Mucosa of stomach (tissue), 1 donor: ENCODE data around the gene MASP1.
"Not testable (repeated sequence)": the region's sequence is repeated elsewhere in the genome, so short reads cannot be mapped to it uniquely, and the experiment has no call there.

Experiments used
- H3K27me3 ChIP-seq: one replicate; pipeline ENCODE4 v1.7.0; 2013; ENCODE audit warnings: mild to moderate bottlenecking, low read length; ENCODE audit not compliant: control insufficient read depth, insufficient read depth
- H3K36me3 ChIP-seq: one replicate; pipeline ENCODE4 v1.7.0; 2013; ENCODE audit warnings: low read length; ENCODE audit not compliant: control insufficient read depth, insufficient read depth
- H3K4me1 ChIP-seq: one replicate; pipeline ENCODE4 v1.7.0; 2013; ENCODE audit warnings: mild to moderate bottlenecking, low read length; ENCODE audit not compliant: control insufficient read depth, insufficient read depth
- H3K4me3 ChIP-seq: one replicate; pipeline ENCODE4 v1.7.0; 2013; ENCODE audit warnings: low read length
- H3K9ac ChIP-seq: one replicate; pipeline ENCODE4 v1.7.0; 2013; ENCODE audit warnings: mild to moderate bottlenecking, low read length, moderate library complexity
- H3K9me3 ChIP-seq: one replicate; pipeline ENCODE4 v1.7.0; 2013; ENCODE audit warnings: mild to moderate bottlenecking, low read length, moderate library complexity; ENCODE audit not compliant: control insufficient read depth
- donor health status: Pancreatic carcinoma.

Gene MASP1

DNA sequence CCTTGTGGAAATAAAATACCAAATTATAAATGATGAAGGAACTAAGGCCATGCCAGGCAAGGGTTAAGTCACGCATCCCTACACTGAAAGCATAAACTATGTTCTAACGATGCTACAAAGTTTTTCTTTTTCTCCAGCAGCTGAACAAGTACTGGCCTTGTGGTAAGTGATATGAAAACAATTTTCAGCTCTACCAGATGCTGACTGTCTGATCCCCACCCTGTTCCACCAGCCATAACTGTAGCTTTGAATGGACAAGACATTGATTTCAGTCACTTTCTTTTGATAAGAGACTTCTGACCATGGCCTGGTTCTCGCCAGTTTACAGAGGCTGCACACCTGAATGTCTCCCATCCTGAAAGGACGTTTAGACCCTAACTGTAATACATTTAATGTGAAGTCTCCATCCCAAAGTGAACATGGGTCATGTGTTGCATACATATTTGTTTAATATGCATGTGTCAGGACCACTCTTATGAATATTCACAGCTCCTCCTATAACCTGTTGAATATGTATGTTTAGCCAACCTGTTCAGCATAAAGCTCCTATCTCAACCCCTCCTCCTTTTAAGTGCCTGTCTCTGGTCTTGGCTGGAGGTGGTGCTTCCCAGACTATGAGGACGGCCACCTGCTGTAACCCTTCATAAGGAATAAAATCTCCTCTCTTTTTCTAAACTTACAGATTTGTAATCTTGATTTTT, 33.4 kb downstream of the MASP1 start:
- no peak overlapping the region for H3K4me3 ChIP-seq
- H3K9ac ChIP-seq = no peak overlapping the region
- peaks cover 2% of the 10 kb centered on the region for H3K4me1 ChIP-seq
- no peaks in the 10 kb centered on the region for H3K27me3 ChIP-seq
- no peaks in the 10 kb centered on the region for H3K36me3 ChIP-seq
- no peaks in the 10 kb centered on the region for H3K9me3 ChIP-seq

DNA sequence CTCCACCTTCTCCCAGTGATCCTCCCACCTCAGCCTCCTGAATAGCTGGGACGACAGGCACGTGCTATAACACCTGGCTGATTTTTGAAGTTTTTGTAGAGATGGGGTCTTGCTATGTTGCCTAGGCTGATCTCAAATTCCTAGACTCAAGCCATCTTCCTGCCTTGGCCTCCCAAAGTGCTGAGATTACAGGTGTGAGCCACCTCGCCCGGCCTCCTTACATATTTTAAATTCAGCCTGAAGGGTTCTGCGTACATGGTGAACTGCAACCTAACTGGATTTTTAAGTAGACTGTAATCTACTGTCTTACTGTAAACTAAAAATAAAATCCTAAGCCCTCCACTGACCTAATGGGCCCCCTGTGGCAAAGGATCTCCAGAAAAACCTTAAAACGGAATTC, 34.1 kb downstream of the MASP1 start:
- H3K4me1 ChIP-seq = no peaks in the 10 kb centered on the region
- no peaks in the 10 kb centered on the region for H3K9me3 ChIP-seq
- no peak overlapping the region for H3K9ac ChIP-seq
- H3K27me3 ChIP-seq = no peaks in the 10 kb centered on the region
- no peak overlapping the region for H3K4me3 ChIP-seq
- H3K36me3 ChIP-seq = no peaks in the 10 kb centered on the region

DNA sequence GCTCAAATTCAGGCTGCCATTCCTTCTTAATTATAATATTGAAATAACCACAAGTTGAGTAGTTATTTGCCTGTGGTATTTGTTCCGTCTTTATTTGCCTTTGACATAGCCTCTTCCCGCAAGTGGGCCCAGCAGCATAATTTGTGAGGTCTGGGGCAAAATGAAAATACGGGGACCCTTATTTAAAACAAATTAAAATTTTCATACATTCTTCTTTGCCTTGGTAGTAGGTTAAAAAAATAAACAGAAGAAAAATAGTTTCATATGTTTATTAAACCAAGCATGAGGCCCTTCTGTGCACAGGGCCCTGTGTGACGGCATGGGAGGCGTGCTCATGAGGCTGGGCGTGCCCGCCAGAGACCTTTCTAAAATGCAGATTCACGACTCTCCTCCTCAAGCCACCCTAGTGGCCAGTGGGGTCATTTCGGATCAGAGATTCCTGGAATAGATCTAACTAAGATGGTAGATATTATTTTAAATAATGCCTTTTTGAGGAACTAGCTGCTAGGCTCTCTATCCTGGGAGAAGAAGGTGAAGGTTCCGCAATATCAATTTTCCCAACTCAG, 35.4 kb downstream of the MASP1 start:
- Histone ChIP-seq H3K27me3 (peaks cover 3% of the 10 kb centered on the region), H3K9me3 (no peaks in the 10 kb centered on the region), H3K4me3 (no peak overlapping the region), H3K4me1 (no peaks in the 10 kb centered on the region), H3K9ac (no peak overlapping the region), H3K36me3 (no peaks in the 10 kb centered on the region)

DNA sequence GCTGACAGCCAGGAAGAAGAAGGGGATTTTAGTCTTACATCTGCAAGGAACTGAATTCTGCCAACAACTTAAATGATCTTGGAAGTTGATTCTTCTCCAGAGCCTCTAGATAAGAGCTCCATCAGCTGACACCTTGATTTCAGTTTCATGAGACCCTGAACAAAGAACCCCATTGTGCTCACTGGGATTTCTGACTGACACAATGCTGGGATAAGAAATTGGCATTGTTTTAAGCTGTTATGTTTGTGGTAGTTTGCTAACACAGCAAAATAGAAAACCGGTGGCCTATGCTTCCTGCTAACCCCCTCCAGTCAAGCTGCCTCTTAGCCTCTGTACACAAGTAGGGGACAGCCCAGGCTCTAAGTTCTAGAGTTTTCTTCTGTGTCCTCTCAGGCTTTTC, 36.2 kb downstream of the MASP1 start:
- no peak overlapping the region for H3K4me3 ChIP-seq
- H3K9ac ChIP-seq = no peak overlapping the region
- peaks cover 3% of the 10 kb centered on the region for H3K27me3 ChIP-seq
- no peaks in the 10 kb centered on the region for H3K9me3 ChIP-seq
- no peaks in the 10 kb centered on the region for H3K4me1 ChIP-seq
- no peaks in the 10 kb centered on the region for H3K36me3 ChIP-seq

DNA sequence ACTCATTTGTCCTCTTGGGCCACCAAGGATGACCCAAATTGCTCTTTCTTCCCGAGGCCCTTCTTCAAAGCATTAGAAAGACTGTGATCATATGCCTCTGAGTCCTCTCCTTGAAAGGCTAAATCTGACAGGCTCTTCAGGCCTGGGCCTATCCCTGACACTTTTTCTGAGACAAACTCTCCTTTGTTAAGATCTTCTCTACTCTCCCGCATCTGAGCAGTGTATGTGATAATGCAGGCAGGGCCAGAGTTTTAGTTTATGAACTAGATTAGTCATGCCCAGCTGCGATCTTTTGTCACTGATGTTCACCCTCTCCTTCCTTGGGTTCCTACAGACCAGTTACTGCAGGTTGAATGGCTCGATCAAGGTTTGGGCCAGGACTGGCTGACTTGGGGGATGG, 39.2 kb downstream of the MASP1 start:
- no peaks in the 10 kb centered on the region for H3K36me3 ChIP-seq
- no peak overlapping the region for H3K4me3 ChIP-seq
- H3K27me3 ChIP-seq = peaks cover 3% of the 10 kb centered on the region
- no peak overlapping the region for H3K9ac ChIP-seq
- no peaks in the 10 kb centered on the region for H3K4me1 ChIP-seq
- no peaks in the 10 kb centered on the region for H3K9me3 ChIP-seq

DNA sequence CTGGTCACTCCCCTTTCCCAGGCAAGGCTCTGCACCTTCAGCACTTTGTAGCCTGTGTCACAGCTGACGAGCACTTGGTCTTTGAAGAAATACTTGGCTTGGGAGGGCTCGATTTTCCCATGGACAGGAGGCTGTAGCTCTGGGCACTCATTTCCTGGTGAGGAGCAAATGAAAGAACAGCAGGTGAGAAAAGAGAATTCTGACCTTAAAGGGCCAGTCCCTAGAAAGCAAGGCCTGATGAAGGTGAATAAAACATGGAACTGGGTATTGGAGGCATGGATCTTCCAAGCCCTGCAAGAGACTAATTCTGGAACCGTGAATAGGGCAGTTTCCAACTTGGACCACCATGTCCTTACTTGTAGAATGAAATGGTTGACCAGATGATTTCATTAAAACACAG, 39.9 kb downstream of the MASP1 start:
- Histone ChIP-seq H3K27me3 (peaks cover 3% of the 10 kb centered on the region), H3K4me3 (no peak overlapping the region), H3K9ac (no peak overlapping the region)

DNA sequence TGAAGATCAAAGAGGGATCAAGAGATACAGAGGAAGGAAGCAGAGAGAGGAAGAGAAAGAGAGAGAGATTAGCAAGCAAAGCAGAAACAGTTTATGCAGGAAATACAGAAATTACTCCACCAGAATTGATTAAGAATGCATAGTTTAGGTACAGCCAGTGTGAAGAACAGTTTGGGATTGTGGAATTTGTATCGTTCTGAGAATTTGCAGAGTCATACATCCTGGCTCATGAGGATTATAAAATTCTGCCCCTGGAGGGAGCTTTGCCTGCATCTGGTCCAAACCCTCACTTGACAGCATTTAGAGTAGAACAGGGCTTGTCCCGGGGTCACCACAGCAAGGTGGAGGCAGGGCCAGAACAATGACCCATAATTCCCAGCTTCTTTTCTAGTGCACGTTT, 44.1 kb downstream of the MASP1 start:
- no peak overlapping the region for H3K4me3 ChIP-seq

More for the DNA sequence above, 39.9 kb downstream of the MASP1 start:
- H3K4me1 ChIP-seq = no peaks in the 10 kb centered on the region
- no peaks in the 10 kb centered on the region for H3K36me3 ChIP-seq
- H3K9me3 ChIP-seq = no peaks in the 10 kb centered on the region

DNA sequence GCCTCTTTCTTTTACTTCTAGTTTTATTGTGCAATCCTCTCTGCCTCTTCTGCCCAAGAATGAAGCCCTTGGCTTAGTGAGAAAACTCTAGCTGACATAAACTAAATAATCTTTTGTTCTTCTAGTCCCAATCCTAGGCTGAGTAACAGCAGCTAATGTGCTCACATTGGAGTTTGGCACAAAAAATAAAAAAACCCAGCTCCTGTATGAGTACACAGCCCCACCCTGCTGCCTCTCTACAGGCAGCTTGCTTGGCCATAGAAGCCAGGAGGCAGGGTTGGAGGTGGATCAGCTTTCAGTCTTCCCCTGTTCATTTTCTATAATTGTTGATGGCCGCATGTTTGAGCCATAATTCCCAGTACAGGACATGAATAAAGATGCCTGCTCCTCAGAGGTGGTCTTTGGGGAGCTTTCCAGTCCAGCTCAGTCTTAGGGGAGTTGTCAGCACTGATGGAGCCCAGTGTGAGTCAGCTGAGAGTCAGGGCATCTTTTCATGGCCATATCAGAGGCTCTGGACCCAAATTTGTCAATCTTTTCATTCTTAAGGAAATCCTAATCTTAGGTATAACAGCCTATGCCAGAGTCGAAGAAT, 47.5 kb downstream of the MASP1 start:
- H3K9ac ChIP-seq = no peak overlapping the region
- no peaks in the 10 kb centered on the region for H3K27me3 ChIP-seq
- H3K4me1 ChIP-seq = no peaks in the 10 kb centered on the region
- no peaks in the 10 kb centered on the region for H3K36me3 ChIP-seq
- no peaks in the 10 kb centered on the region for H3K9me3 ChIP-seq
- H3K4me3 ChIP-seq = no peak overlapping the region

More for the DNA sequence above, 44.1 kb downstream of the MASP1 start:
- Histone ChIP-seq H3K9ac (no peak overlapping the region), H3K36me3 (no peaks in the 10 kb centered on the region), H3K9me3 (no peaks in the 10 kb centered on the region), H3K27me3 (peaks cover 3% of the 10 kb centered on the region), H3K4me1 (no peaks in the 10 kb centered on the region)

DNA sequence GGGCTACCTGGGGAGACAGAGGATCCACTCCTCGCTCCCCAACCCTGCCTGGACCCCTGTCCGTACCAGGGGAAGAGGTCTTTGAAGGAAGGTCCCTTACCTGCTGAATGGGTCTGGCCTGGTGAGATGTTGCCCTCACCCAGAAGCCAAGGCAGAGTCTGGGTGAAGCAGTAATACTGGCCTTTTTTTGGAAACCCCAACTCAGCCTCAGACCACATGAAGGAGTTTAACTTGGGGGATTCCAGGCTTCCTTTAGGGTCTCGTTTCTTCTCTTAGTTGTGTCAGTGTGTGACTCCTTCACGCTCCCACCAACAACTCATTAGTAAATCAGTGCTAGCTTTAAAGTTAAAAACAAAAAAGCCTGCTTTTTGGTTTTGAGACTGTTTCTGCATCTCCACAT, 48.6 kb downstream of the MASP1 start:
- Histone ChIP-seq H3K9me3 (no peaks in the 10 kb centered on the region), H3K27me3 (no peaks in the 10 kb centered on the region), H3K9ac (no peak overlapping the region), H3K36me3 (no peaks in the 10 kb centered on the region), H3K4me3 (no peak overlapping the region), H3K4me1 (no peaks in the 10 kb centered on the region)

DNA sequence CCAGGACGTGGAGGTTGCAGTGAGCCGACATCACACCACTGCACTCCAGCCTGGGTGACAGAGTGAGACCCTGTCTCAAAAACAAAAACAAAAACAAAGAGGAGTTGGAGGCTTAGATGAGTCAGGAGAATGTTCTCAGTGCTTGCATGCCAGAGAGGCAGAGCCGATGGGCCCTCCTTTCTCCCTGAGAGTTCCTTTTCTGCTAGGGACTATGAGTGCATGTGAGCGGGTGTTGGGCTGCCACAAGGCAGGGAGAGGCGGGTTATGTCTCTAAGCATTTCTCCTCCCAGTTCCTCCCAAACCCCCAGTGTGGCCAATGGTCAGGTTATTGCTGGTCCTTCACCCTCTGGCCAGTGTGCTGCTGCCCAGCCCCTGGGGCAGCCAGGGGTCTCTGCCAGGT, 49.1 kb downstream of the MASP1 start:
- Histone ChIP-seq H3K4me1 (no peaks in the 10 kb centered on the region), H3K27me3 (no peaks in the 10 kb centered on the region), H3K9ac (no peak overlapping the region), H3K4me3 (no peak overlapping the region), H3K36me3 (no peaks in the 10 kb centered on the region), H3K9me3 (no peaks in the 10 kb centered on the region)

DNA sequence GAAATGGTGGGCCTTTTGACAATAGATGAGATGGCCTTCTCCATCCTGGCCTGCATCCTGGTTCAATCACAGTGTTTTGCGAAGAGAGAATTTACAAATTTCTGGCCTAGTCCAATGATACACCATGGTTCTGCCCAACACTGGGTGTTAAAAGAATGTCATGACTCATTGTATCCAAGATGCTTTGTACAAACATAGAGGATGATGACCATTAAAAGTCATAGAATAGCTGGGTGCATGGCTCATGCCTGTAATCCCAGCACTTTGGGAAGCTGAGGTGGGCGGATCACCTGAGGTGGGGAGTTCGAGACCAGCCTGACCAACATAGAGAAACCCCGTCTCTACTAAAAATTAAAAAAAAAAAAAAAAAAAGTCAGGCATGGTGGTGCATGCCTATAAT, 52.7 kb downstream of the MASP1 start:
- H3K36me3 ChIP-seq, H3K9me3 ChIP-seq, H3K27me3 ChIP-seq, H3K4me3 ChIP-seq, H3K9ac ChIP-seq, H3K4me1 ChIP-seq: not testable (repeated sequence)

DNA sequence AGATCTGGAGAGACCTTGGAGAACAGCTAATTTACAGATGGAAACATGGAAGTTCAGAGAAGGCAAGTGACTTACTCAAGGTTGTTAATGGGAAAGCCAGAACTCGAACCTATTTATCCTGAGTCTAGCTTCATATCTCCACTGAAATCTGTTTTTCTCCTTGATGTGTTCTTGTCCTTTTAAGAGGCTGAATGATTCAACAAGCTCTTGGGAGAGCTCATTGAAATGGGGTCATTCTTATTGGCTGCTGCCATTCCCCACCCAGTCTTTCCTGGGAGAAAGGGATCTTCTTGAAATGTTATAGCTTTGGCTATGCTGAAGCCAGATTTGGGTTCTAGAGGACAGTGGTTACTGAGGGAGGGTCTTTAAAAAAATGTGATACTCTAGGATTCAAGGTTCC, 53.3 kb downstream of the MASP1 start:
- no peaks in the 10 kb centered on the region for H3K27me3 ChIP-seq
- no peak overlapping the region for H3K9ac ChIP-seq
- H3K4me1 ChIP-seq = no peaks in the 10 kb centered on the region
- H3K9me3 ChIP-seq = no peaks in the 10 kb centered on the region
- no peaks in the 10 kb centered on the region for H3K36me3 ChIP-seq
- no peak overlapping the region for H3K4me3 ChIP-seq
